GM10266 (cell line): ENCODE results near the gene CYGB.
"Not testable (repeated sequence)": the region's sequence is repeated elsewhere in the genome, so short reads cannot be mapped to it uniquely, and the experiment has no call there.

Source experiments
- DNase-seq: peaks from one replicate; pipeline ENCODE4 v3.0.0; 2012; ENCODE audit errors: extremely low spot score
- CTCF ChIP-seq: IDR thresholded peaks from 2 replicates; pipeline ENCODE4 v1.5.1; 2012; ENCODE audit warnings: mild to moderate bottlenecking, low read depth; ENCODE audit not compliant: control insufficient read depth, insufficient read depth; ENCODE audit errors: missing control alignments

Gene CYGB

GRCh38 chr17:76510831-76511244, 26.7 kb downstream of the CYGB start:
- no peak for DNase-seq
- no peak for TF ChIP-seq CTCF

- DNase-seq = not testable (repeated sequence)
Observed at GRCh38 chr17:76508472-76509063, 28.9 kb downstream of the CYGB start.

- peak; percentile 86 for DNase-seq
Observed at GRCh38 chr17:76506408-76507345, 30.8 kb downstream of the CYGB start.

GRCh38 chr17:76504117-76504516, 33.4 kb downstream of the CYGB start:
- no peak for DNase-seq

More at GRCh38 chr17:76506408-76507345, 30.8 kb downstream of the CYGB start:
- TF ChIP-seq CTCF = peak; percentile 91

GRCh38 chr17:76502341-76503211, 34.9 kb downstream of the CYGB start:
- no peak for TF ChIP-seq CTCF
- DNase-seq = no peak

More at GRCh38 chr17:76504117-76504516, 33.4 kb downstream of the CYGB start:
- TF ChIP-seq CTCF = no peak

- no peak for DNase-seq
- no peak for TF ChIP-seq CTCF
Observed at GRCh38 chr17:76501827-76502307, 35.6 kb downstream of the CYGB start.
